HepG2 (cell line): Measurements from ENCODE around the gene ATP6V1F. TPM values are rescaled to one million over a fixed set of nuclear protein-coding genes. Genes with fewer than 3 reads are reported as not detected.

Experiments used
- IRX3 ChIP-seq: sonication (generic); formaldehyde crosslinking; IDR thresholded peaks from 2 replicates; pipeline ENCODE4 v1.8.1; 2023; ENCODE audit warnings: mild to moderate bottlenecking, low read depth, missing genetic modification reagents, borderline replicate concordance
- ISX ChIP-seq: sonication (generic); formaldehyde crosslinking; conservative IDR thresholded peaks from 2 replicates; pipeline ENCODE4 v1.5.0; 2020; ENCODE audit warnings: missing genetic modification reagents
- PRDM15 ChIP-seq: sonication (generic); formaldehyde crosslinking; IDR thresholded peaks from 2 replicates; pipeline ENCODE4 v1.4.0; 2020; ENCODE audit warnings: missing genetic modification reagents
- THAP8 ChIP-seq: sonication (generic); formaldehyde crosslinking; IDR thresholded peaks from 2 replicates; pipeline ENCODE4 v1.5.1; 2020; ENCODE audit warnings: missing genetic modification reagents, mild to moderate bottlenecking, borderline replicate concordance
- TOE1 ChIP-seq: sonication (generic); formaldehyde crosslinking; IDR thresholded peaks from 2 replicates; pipeline ENCODE4 v1.4.0; 2020; ENCODE audit warnings: mild to moderate bottlenecking, missing genetic modification reagents
- ZFP36 ChIP-seq: fragments of 150-350 bp; IDR thresholded peaks from 2 replicates; pipeline ENCODE4 v1.6.1; 2018; ENCODE audit warnings: borderline replicate concordance, low read length, low read depth; ENCODE audit not compliant: partially characterized antibody
- ZFP62 ChIP-seq: sonication (generic); formaldehyde crosslinking; IDR thresholded peaks from 2 replicates; pipeline ENCODE4 v1.4.0; 2020; ENCODE audit warnings: missing genetic modification reagents
- ZNF138 ChIP-seq: sonication (generic); formaldehyde crosslinking; IDR thresholded peaks from 2 replicates; pipeline ENCODE4 v1.5.0; 2020; ENCODE audit warnings: mild to moderate bottlenecking, low read depth, missing genetic modification reagents
- ZNF263 ChIP-seq: sonication (generic); formaldehyde crosslinking; IDR thresholded peaks from 2 replicates; pipeline ENCODE4 v1.4.0; 2020; ENCODE audit warnings: missing genetic modification reagents
- ZNF687 ChIP-seq: sonication (generic); formaldehyde crosslinking; IDR thresholded peaks from 2 replicates; pipeline ENCODE4 v1.5.1; 2020; ENCODE audit warnings: mild to moderate bottlenecking, missing genetic modification reagents, moderate library complexity
- ZNF746 ChIP-seq: sonication (generic); formaldehyde crosslinking; IDR thresholded peaks from 2 replicates; pipeline ENCODE4 v1.8.0; 2022; ENCODE audit warnings: mild to moderate bottlenecking, missing genetic modification reagents
- polyA plus RNA-seq, 8 experiments: library from polyadenylated mRNA; depleted of rRNA in 3 of 8; stranded (reverse) in 7 of 8; unstranded in 1 of 8; fragments of >200 nt; fragmentation: Illumina TruSeq in 4 of 8; extraction: Trizol in 4 of 8; gene quantifications; 2 replicates each; pipeline versions ENCODE4 v1.2.1 to v1.2.3, GENCODE V29; 2011 to 2016; ENCODE audit warnings: low read depth in 4 of 8, missing spikeins in 1 of 8, mixed read lengths in 1 of 8; ENCODE audit not compliant: insufficient read depth in 1 of 8
- total RNA-seq, 5 experiments: library from RNA; depleted of rRNA; stranded (reverse); fragments of >200 nt; fragmentation: Illumina TruSeq; extraction: Trizol; gene quantifications; 2 replicates each; pipeline ENCODE4 v1.2.3, GENCODE V29; 2016; ENCODE audit warnings: low read depth in 1 of 5
- TF ChIP-seq, protein P1 (sequence below): sonication (generic); formaldehyde crosslinking; IDR thresholded peaks from 2 replicates; pipeline ENCODE4 v1.4.0; 2020; ENCODE audit warnings: missing genetic modification reagents, borderline replicate concordance
- TF ChIP-seq, protein P2 (sequence below): sonication (generic); formaldehyde crosslinking; IDR thresholded peaks from 2 replicates; pipeline ENCODE4 v1.4.0; 2020; ENCODE audit warnings: mild to moderate bottlenecking, low read depth, missing genetic modification reagents

The ATP6V1F gene
- total and polyA plus RNA-seq, 2 of the 13 experiments (the other 11 are each of a cell fraction or from before 2014, with no cell fraction given) = 87.2 to 132 TPM

DNA sequence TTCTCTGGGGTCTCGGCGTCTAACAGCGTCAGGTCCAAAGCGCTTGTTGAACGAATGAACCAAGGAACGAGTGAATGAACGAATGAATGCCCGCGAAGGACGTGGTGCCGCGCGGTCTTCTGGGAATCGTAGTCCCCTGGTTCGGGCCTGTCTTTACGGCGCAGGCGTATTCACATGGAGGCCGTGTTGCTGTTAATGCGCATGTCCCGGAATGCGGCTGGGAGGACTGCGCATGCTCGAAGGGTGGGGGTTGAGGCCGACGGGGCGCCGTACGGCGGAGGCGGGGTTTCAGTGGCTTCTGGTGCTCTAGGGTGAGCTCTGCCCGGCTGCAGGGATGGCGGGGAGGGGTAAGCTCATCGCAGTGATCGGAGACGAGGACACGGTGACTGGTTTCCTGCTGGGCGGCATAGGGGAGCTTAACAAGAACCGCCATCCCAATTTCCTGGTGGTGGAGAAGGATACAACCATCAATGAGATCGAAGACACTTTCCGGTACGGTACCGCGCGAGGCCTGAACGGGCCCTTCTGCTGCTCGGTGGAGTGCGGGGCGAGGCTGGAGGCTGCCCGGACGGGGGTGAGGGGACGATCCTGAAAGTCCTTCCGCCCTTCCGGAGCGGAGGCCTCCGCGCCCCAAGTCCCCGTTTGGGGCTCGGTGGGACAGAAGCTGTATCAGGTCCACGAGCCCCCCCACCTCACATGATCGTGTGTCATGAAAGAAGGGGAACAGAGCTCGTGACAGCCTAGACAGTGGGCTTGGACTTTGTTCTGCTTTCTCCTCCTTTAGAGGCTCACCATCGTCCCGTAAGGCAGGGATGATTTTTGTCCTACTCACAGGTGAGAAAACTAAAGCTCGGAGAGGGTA, at the start of gene ATP6V1F (continued):
- TF ChIP-seq ZNF687 (CRISPR knock-in tag) (peak; percentile 85), ZNF138 (no peak), ZFP36 (no peak), ZFP62 (CRISPR knock-in tag) (no peak), ZNF746 (no peak), ISX (CRISPR knock-in tag) (no peak), IRX3 (CRISPR knock-in tag) (no peak), THAP8 (CRISPR knock-in tag) (no peak), TOE1 (CRISPR knock-in tag) (no peak), PRDM15 (CRISPR knock-in tag) (no peak), ZNF263 (no peak)
- TF ChIP-seq, protein P1, sequence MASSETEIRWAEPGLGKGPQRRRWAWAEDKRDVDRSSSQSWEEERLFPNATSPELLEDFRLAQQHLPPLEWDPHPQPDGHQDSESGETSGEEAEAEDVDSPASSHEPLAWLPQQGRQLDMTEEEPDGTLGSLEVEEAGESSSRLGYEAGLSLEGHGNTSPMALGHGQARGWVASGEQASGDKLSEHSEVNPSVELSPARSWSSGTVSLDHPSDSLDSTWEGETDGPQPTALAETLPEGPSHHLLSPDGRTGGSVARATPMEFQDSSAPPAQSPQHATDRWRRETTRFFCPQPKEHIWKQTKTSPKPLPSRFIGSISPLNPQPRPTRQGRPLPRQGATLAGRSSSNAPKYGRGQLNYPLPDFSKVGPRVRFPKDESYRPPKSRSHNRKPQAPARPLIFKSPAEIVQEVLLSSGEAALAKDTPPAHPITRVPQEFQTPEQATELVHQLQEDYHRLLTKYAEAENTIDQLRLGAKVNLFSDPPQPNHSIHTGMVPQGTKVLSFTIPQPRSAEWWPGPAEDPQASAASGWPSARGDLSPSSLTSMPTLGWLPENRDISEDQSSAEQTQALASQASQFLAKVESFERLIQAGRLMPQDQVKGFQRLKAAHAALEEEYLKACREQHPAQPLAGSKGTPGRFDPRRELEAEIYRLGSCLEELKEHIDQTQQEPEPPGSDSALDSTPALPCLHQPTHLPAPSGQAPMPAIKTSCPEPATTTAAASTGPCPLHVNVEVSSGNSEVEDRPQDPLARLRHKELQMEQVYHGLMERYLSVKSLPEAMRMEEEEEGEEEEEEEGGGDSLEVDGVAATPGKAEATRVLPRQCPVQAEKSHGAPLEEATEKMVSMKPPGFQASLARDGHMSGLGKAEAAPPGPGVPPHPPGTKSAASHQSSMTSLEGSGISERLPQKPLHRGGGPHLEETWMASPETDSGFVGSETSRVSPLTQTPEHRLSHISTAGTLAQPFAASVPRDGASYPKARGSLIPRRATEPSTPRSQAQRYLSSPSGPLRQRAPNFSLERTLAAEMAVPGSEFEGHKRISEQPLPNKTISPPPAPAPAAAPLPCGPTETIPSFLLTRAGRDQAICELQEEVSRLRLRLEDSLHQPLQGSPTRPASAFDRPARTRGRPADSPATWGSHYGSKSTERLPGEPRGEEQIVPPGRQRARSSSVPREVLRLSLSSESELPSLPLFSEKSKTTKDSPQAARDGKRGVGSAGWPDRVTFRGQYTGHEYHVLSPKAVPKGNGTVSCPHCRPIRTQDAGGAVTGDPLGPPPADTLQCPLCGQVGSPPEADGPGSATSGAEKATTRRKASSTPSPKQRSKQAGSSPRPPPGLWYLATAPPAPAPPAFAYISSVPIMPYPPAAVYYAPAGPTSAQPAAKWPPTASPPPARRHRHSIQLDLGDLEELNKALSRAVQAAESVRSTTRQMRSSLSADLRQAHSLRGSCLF = no peak
- TF ChIP-seq, protein P2, sequence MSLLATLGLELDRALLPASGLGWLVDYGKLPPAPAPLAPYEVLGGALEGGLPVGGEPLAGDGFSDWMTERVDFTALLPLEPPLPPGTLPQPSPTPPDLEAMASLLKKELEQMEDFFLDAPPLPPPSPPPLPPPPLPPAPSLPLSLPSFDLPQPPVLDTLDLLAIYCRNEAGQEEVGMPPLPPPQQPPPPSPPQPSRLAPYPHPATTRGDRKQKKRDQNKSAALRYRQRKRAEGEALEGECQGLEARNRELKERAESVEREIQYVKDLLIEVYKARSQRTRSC = no peak
